Tibial nerve (tissue), 4 donors: ENCODE data around the gene SSPN. TPM values are rescaled to one million over a fixed set of nuclear protein-coding genes. Genes with fewer than 3 reads are reported as not detected.

Experiments
- DNase-seq, 2 donors: peaks; one replicate each; pipeline ENCODE4 v3.0.0-alpha.2; 2019; ENCODE audit warnings: low spot score in 2 of 2
- H3K27ac ChIP-seq, 4 donors: fragments of 200-600 bp; sonication (generic) in 3 of 4; one replicate each; pipeline ENCODE4 v1.5.1; 2017 to 2019; ENCODE audit warnings: mild to moderate bottlenecking in 1 of 4
- H3K27me3 ChIP-seq, 2 donors: fragments of 200-600 bp; sonication (generic) in 1 of 2; one replicate each; pipeline versions ENCODE4 v1.5.1 to v1.6.0; 2017 to 2019
- H3K36me3 ChIP-seq, 3 donors: fragments of 200-600 bp; sonication (generic); one replicate each; pipeline ENCODE4 v1.5.1; 2018 to 2019
- H3K4me1 ChIP-seq, 4 donors: fragments of 200-600 bp; sonication (generic) in 3 of 4; one replicate each; pipeline ENCODE4 v1.5.1; 2017 to 2019
- H3K4me3 ChIP-seq, 4 donors: fragments of 200-600 bp; sonication (generic) in 3 of 4; one replicate each; pipeline ENCODE4 v1.5.1; 2017 to 2019; ENCODE audit warnings: mild to moderate bottlenecking in 1 of 4, moderate library complexity in 1 of 4
- H3K9me3 ChIP-seq, 4 donors: fragments of 200-600 bp; sonication (generic) in 3 of 4; one replicate each; pipeline ENCODE4 v1.5.1; 2017 to 2019
- EP300 ChIP-seq, 2 donors: sonication (generic); formaldehyde crosslinking; IDR thresholded peaks; one replicate each; pipeline ENCODE4 v1.6.1; 2017; ENCODE audit warnings: antibody characterized with exemption in 2 of 2, mild to moderate bottlenecking in 1 of 2
- POLR2A ChIP-seq, 2 donors: fragments of 450-650 bp; IDR thresholded peaks; one replicate each; pipeline ENCODE4 v1.6.1; 2017; ENCODE audit warnings: antibody characterized with exemption in 2 of 2, mild to moderate bottlenecking in 2 of 2, moderate library complexity in 2 of 2
- WGBS, 2 donors: methylation state at CpG; one replicate each; pipeline ENCODE4 v1.1.5; 2018; 5-methylcytosine and 5-hydroxymethylcytosine counted together
- total RNA-seq, 4 donors: library from RNA; depleted of rRNA; stranded (reverse); fragments of >200 nt; gene quantifications; one replicate each; pipeline ENCODE4 v1.1.0, GENCODE V29; 2016
- TF ChIP-seq, protein P1 (sequence below), 5 experiments: fragments of 200-600 bp in 3 of 5; fragments of 450-650 bp in 2 of 5; sonication (generic) in 3 of 5; IDR thresholded peaks; one replicate each; pipeline ENCODE4 v1.5.1; 2016 to 2019; ENCODE audit warnings: antibody characterized with exemption in 5 of 5, mild to moderate bottlenecking in 3 of 5, moderate library complexity in 2 of 5

Gene SSPN, protein sequence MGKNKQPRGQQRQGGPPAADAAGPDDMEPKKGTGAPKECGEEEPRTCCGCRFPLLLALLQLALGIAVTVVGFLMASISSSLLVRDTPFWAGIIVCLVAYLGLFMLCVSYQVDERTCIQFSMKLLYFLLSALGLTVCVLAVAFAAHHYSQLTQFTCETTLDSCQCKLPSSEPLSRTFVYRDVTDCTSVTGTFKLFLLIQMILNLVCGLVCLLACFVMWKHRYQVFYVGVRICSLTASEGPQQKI
- 10 to 100 TPM; 19.2 to 54.4 (median 45.2) TPM for total RNA-seq

DNA sequence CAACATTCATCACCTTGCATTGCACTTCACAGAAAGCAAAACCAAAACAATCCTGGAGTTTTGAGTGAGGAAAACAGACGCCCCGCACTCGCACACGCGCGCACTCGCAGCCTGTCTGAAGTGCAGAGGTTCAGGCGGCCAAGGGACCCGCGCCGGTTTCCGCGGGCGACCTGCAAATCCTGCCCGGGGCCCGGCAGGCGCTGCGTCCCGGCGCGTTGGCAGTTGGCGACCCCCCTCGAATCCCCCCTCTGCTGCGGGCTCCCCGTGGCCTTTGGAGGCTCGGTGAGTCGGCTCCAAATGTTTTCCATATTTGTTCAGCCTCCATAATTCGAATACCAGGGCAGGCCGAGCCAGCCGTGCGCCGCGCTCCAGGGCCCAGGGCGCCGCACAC is at the start of gene SSPN:
TSS of gene SSPN (plus strand) at position 324 of the 391 bp plus-strand sequence. CDS start 100 bp downstream, outside the sequence.
- peak; percentile 37 to 59 for DNase-seq
- Histone ChIP-seq H3K27me3 (no peaks in the 10 kb centered on the region), H3K36me3 (no peaks in the 10 kb centered on the region), H3K4me3 (peak within 1 kb of the TSS; percentile 46 to 67 (median 60)), H3K27ac (peak within 1 kb of the TSS; percentile 75 to 94 (median 84)), H3K9me3 (peaks cover 0 to 2% (median 0%) of the 10 kb centered on the region in 4 donors), H3K4me1 (peaks cover 0 to 41% (median 13%) of the 10 kb centered on the region in 4 donors)
- TF ChIP-seq POLR2A (IDR thresholded peaks at IDR 0.05) (no peak), EP300 (IDR thresholded peaks at IDR 0.05) (peak in 1 of 2 donors; percentile 22)
- TF ChIP-seq, protein P1, sequence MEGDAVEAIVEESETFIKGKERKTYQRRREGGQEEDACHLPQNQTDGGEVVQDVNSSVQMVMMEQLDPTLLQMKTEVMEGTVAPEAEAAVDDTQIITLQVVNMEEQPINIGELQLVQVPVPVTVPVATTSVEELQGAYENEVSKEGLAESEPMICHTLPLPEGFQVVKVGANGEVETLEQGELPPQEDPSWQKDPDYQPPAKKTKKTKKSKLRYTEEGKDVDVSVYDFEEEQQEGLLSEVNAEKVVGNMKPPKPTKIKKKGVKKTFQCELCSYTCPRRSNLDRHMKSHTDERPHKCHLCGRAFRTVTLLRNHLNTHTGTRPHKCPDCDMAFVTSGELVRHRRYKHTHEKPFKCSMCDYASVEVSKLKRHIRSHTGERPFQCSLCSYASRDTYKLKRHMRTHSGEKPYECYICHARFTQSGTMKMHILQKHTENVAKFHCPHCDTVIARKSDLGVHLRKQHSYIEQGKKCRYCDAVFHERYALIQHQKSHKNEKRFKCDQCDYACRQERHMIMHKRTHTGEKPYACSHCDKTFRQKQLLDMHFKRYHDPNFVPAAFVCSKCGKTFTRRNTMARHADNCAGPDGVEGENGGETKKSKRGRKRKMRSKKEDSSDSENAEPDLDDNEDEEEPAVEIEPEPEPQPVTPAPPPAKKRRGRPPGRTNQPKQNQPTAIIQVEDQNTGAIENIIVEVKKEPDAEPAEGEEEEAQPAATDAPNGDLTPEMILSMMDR (IDR thresholded peaks at IDR 0.05): no peak
- 0 to 1% methylated on average over 24 to 28 of the region's 35 CpGs for WGBS, 2 donors

DNA sequence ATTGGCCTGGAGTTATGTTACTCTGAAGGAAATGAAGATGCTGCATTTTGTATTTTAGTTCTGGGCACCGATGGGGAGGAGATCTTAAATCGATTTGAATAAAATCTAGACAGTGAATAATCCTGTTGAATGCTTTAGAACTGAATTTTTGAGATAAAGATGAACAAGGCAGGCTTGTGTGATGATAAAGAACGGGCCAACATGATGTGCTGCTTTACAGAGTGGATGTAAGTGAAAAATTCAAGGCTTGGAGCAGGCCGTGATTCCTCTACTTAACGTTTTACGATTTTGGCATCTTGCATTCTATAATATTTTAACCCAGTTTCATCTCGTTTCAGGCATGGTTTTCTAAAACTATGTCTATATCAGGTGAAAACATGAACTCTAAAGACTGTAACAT is 47.1 kb upstream of the SSPN start:
- H3K4me1 ChIP-seq: peaks cover 0 to 21% (median 6%) of the 10 kb centered on the region in 4 donors
- 81 to 84% methylated on average over 7 of the region's 7 CpGs for WGBS, 2 donors
- no peaks in the 10 kb centered on the region for H3K36me3 ChIP-seq
- H3K27ac ChIP-seq: no peak overlapping the region
- no peak for DNase-seq
- no peak for TF ChIP-seq POLR2A (IDR thresholded peaks at IDR 0.05)
- no peak for TF ChIP-seq EP300 (IDR thresholded peaks at IDR 0.05)
- TF ChIP-seq, protein P1 (IDR thresholded peaks at IDR 0.05): no peak
- H3K9me3 ChIP-seq: no peaks in the 10 kb centered on the region
- no peaks in the 10 kb centered on the region for H3K27me3 ChIP-seq
- H3K4me3 ChIP-seq: no peak overlapping the region

DNA sequence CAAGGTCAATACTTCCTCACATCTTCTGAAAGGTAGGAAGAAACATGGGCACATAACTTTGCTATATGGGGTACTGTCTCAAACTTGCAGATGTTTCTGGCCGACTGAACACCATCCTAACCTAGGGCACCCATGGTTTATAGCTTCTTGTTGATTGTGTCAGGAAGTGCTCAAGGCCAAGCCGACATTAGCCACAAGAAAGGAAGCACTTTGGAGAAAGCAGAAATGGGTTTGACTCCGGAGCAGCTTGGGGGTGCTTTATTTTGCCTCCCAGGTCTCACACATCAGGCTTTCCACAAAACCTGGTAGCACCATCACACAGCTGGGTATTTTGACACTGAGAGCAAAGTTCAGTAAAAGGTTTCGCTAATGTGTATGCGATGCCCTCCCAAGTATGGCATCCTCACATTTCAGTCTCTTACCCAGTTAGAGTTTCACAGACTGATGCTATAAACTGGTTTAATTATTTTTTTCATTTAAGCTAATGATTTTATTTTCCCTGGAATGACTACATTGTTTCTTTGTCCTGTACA is 45.3 kb upstream of the SSPN start:
- Histone ChIP-seq H3K4me1 (peaks cover 0 to 29% (median 6%) of the 10 kb centered on the region in 4 donors), H3K4me3 (no peak overlapping the region), H3K36me3 (no peaks in the 10 kb centered on the region), H3K27me3 (no peaks in the 10 kb centered on the region), H3K27ac (peak overlapping the region in 2 of 4 donors; percentile 66 to 72), H3K9me3 (no peaks in the 10 kb centered on the region)
- TF ChIP-seq POLR2A (IDR thresholded peaks at IDR 0.05) (no peak), EP300 (IDR thresholded peaks at IDR 0.05) (no peak)
- TF ChIP-seq, protein P1 (IDR thresholded peaks at IDR 0.05): no peak
- WGBS, 2 donors: 64 to 69% methylated on average over 5 of the region's 5 CpGs
- no peak for DNase-seq

DNA sequence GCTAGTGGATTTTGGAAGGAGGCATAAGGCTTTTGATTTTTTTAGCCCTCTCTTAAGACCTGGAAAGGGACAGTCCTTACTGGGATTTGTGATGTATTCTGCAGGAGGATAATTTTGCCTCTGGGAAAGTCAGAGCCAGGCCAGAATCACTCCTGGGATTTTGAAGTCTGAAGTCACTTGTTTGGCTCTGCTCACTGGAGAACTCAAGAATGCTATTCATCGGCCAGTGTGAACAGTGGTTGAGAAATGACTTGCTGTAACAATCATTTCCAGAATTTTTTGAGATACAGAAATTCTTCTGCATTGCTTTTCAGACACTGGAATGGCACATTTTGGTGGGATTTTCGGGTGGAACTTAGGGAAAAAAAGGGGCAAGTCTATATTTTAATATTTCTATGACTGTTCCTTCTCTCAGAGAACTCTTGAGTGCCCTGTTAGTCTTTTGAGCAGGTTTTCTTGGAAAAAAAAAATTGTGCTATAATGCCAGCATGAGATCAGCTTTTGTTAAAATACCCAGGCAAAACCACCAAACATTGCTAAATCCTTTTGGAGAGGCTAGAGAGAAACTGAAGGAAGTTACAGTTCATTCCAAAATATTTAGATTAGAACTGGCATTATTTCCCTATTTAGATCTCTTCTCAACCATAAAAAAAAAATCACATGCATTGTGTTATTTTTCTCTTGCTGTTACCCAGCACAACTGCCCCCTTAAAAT is 44.5 kb upstream of the SSPN start:
- peak in 1 of 2 donors; percentile 8 for DNase-seq
- 17 to 31% methylated on average over 2 of the region's 2 CpGs for WGBS, 2 donors

More for the DNA sequence above, 44.5 kb upstream of the SSPN start:
- Histone ChIP-seq H3K4me3 (no peak overlapping the region), H3K27me3 (no peaks in the 10 kb centered on the region), H3K36me3 (no peaks in the 10 kb centered on the region), H3K27ac (peak overlapping the region in 2 of 4 donors; percentile 66 to 72), H3K4me1 (peaks cover 0 to 29% (median 9%) of the 10 kb centered on the region in 4 donors), H3K9me3 (no peaks in the 10 kb centered on the region)
- peak in 1 of 2 donors; percentile 3 for TF ChIP-seq EP300 (IDR thresholded peaks at IDR 0.05)
- TF ChIP-seq, protein P1 (IDR thresholded peaks at IDR 0.05): no peak
